BJ (cell line): Measurements from ENCODE around the gene NBR1. TPM values are rescaled to one million over a fixed set of nuclear protein-coding genes. Genes with fewer than 3 reads are reported as not detected.
"Not testable (repeated sequence)": the region's sequence is repeated elsewhere in the genome, so short reads cannot be mapped to it uniquely, and the experiment has no call there.

ENCODE experiments used
- CTCF ChIA-PET: fragments of 350-600 bp; formaldehyde crosslinking; extraction: SDS; loops from one replicate; lab custom pipeline; 2021; ENCODE audit warnings: antibody characterized with exemption, inconsistent platforms; lab: Yijun Ruan, JAX
- POLR2A ChIA-PET: fragments of 300-600 bp; sonication (Branson Sonifier 250); formaldehyde crosslinking; extraction: SDS; loops from one replicate; lab custom pipeline; 2021; ENCODE audit warnings: antibody characterized with exemption; lab: Charles Lee
- DNase-seq: peaks from one replicate; pipeline ENCODE4 v3.0.0-alpha.2; 2011; ENCODE audit warnings: low read depth
- H3K27me3 ChIP-seq: 2 replicates; pipeline ENCODE4 v1.6.0; 2011; ENCODE audit warnings: low read length; ENCODE audit not compliant: control insufficient read depth, insufficient read depth
- H3K36me3 ChIP-seq: 2 replicates; pipeline ENCODE4 v1.5.1; 2011; ENCODE audit warnings: low read length; ENCODE audit not compliant: control insufficient read depth, insufficient read depth
- H3K4me3 ChIP-seq: 2 replicates; pipeline ENCODE4 v1.5.1; 2011; ENCODE audit warnings: low read depth, mild to moderate bottlenecking, control low read depth, low read length
- polyA plus RNA-seq: library from polyadenylated mRNA; depleted of rRNA; stranded (reverse); fragments of >200 nt; gene quantifications from 2 replicates; pipeline ENCODE4 v1.2.3, GENCODE V29; 2011; rRNA removed
- small RNA-seq: library from RNA; depleted of rRNA; stranded (forward); fragments of <200 nt; gene quantifications from one replicate; pipeline ENCODE3, GENCODE V24; 2012; ENCODE audit warnings: low replicate concordance, low read depth; ENCODE audit not compliant: insufficient read length

The NBR1 gene
- polyA plus RNA-seq, 1 experiment = 130 TPM

GRCh38 chr17:43240596-43241352, 69.8 kb downstream of the NBR1 start:
- CTCF ChIA-PET, DNase-seq, POLR2A ChIA-PET, H3K36me3 ChIP-seq, H3K4me3 ChIP-seq, H3K27me3 ChIP-seq: not testable (repeated sequence)

GRCh38 chr17:43246456-43246855, 75.4 kb downstream of the NBR1 start:
- H3K27me3 ChIP-seq, H3K4me3 ChIP-seq, H3K36me3 ChIP-seq, CTCF ChIA-PET, DNase-seq, POLR2A ChIA-PET: not testable (repeated sequence)

Small RNAs within 50 kb of the gene (small RNA-seq; reads per million reads assigned to genes)
- not detected for gene AC060780.2
- not detected for gene AC060780.3
- gene AC135721.1 = not detected
- not detected for gene RF00004
- not detected for gene RNU2-1

Other genes starting within 250 kb of the NBR1 start
- gene AARSD1, start 206.8 kb upstream of the NBR1 start, polyA plus RNA-seq = 45.2 and 51.6 TPM in 2 replicates
- 3.3 and 3.4 TPM in 2 replicates for gene PTGES3L, start 191.1 kb upstream of the NBR1 start, polyA plus RNA-seq
- gene RUNDC1, start 190.6 kb upstream of the NBR1 start, polyA plus RNA-seq = 9.8 and 12.9 TPM in 2 replicates
- gene RPL27, start 172.8 kb upstream of the NBR1 start, polyA plus RNA-seq = 3,309 and 5,343 TPM in 2 replicates
- 27.7 and 42.5 TPM in 2 replicates for gene IFI35, start 164.4 kb upstream of the NBR1 start, polyA plus RNA-seq
- 170 and 245 TPM in 2 replicates for gene VAT1, start 148.8 kb upstream of the NBR1 start, polyA plus RNA-seq
- gene RND2, start 146.0 kb upstream of the NBR1 start, polyA plus RNA-seq = 0.89 and 1.3 TPM in 2 replicates
- gene BRCA1, start 45.9 kb upstream of the NBR1 start, polyA plus RNA-seq = 9.4 and 12.6 TPM in 2 replicates
- 7.0 and 9.3 TPM in 2 replicates for gene TMEM106A, start 40.7 kb downstream of the NBR1 start, polyA plus RNA-seq
- gene CCDC200, start 57.4 kb downstream of the NBR1 start, polyA plus RNA-seq = not detected in 2 replicates
- not detected in 2 replicates for gene RNU2-1, start 62.8 kb downstream of the NBR1 start, polyA plus RNA-seq
- 29.1 and 33.8 TPM in 2 replicates for gene ARL4D, start 227.8 kb downstream of the NBR1 start, polyA plus RNA-seq